ENCODE measurements around the gene ADAM33.

Gene ADAM33

GRCh38 chr20:3645309-3646066 is 36.3 kb downstream of the ADAM33 start:
- no peak for DNase-seq

GRCh38 chr20:3640259-3640658 is 41.6 kb downstream of the ADAM33 start:
- DNase-seq = no peak

- peak; percentile 4 for DNase-seq
Measured at GRCh38 chr20:3635346-3635745, 46.5 kb downstream of the ADAM33 start.

GRCh38 chr20:3633913-3634478 is 47.8 kb downstream of the ADAM33 start:
- DNase-seq = no peak

GRCh38 chr20:3632311-3633004 is 49.4 kb downstream of the ADAM33 start:
- DNase-seq = no peak

- no peak for DNase-seq
Measured at GRCh38 chr20:3631534-3631933, 50.3 kb downstream of the ADAM33 start.

GRCh38 chr20:3630429-3630828 is 51.4 kb downstream of the ADAM33 start:
- DNase-seq = no peak

- DNase-seq = no peak
Measured at GRCh38 chr20:3629893-3630292, 51.9 kb downstream of the ADAM33 start.

GRCh38 chr20:3628502-3629314 is 53.1 kb downstream of the ADAM33 start:
- no peak for DNase-seq

GRCh38 chr20:3627476-3627875 is 54.3 kb downstream of the ADAM33 start:
- no peak for DNase-seq

- DNase-seq = no peak
Measured at GRCh38 chr20:3622406-3622805, 59.4 kb downstream of the ADAM33 start.

GRCh38 chr20:3621111-3621510 is 60.7 kb downstream of the ADAM33 start:
- no peak for DNase-seq

Data from fibroblast of upper back skin (primary cell).